COLO668 (cell line): ENCODE data around the gene GIT2.
A peak's percentile ranks its signal among the peaks of the same experiment; 100 is the strongest.
"Not testable (repeated sequence)": the region's sequence is repeated elsewhere in the genome, so short reads cannot be mapped to it uniquely, and the experiment has no call there.

Source experiments
- DNase-seq: peaks from one replicate; lab custom pipeline; 2025; ENCODE audit not compliant: unreplicated experiment; lab: John Stamatoyannopoulos, UW

Gene GIT2

GRCh38 chr12:109893261-109893995, 102.7 kb downstream of the GIT2 start:
- DNase-seq: no peak

DNA sequence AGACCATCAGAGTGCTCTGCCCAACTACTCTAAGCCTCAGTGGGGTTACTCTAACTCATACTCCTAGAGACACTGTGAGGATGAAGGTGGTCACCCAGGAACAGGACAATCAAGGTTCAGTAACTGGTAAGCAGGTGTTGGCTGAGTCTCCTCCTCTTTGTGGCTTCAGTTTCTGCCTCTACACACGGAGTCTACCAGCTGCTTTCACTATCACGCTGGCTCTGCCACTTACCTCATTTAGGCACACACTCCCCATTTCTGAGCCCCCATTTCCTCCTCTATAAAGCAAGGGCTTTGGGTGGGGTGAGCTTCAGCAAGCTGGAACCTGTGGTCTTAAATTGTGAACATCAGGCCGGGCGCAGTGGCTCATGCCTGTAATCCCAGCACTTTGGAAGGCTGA, 103.4 kb downstream of the GIT2 start:
- DNase-seq: no peak

- DNase-seq: no peak
These were observed 103.9 kb downstream of the GIT2 start for GRCh38 chr12:109892165-109892715.

GRCh38 chr12:109891731-109892130, 104.4 kb downstream of the GIT2 start:
- DNase-seq: not testable (repeated sequence)

GRCh38 chr12:109890620-109891170, 105.5 kb downstream of the GIT2 start:
- no peak for DNase-seq

DNA sequence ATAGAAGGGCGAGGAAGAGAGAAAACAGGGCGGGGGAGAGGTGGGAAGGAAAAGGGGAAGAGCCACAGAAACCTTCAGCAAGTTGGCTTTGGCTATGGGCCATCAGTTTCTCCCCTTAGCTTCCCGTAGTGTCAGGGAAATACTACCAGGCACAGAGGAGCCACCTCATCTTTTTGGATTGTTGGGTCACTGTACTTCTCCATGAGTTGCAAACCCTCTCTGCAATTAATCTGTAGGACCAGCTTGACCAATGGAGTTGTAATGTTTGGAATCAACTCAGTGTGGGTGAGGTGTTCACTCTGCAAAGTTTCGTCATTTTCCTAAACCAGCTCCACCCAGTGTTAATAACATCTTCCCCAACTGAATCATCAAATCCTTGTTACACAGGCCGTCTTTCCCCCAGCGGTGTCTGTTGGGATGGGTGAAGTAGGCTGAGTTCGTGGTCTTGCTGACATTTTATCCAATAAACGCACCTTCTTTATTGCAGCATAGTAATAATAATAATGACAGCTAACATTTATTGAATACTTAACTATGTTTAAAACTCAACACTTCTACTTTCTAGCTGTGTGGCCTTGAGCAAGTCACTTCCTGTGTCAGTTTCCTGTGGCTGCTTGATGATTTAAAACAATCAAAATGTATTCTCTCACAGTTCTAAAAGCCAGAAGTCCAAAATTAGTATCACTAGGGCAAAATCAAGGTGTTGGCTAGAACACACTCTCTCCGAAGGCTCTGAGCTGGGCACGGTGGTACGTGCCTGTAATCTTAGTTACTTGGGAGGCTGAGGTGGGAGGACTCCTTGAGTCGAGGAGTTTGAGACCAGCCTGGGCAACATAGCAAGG, 107.8 kb downstream of the GIT2 start:
- no peak for DNase-seq

- DNase-seq: no peak
These were observed 110.6 kb downstream of the GIT2 start for GRCh38 chr12:109885616-109886015.

GRCh38 chr12:109883461-109883860, 112.7 kb downstream of the GIT2 start:
- no peak for DNase-seq

DNA sequence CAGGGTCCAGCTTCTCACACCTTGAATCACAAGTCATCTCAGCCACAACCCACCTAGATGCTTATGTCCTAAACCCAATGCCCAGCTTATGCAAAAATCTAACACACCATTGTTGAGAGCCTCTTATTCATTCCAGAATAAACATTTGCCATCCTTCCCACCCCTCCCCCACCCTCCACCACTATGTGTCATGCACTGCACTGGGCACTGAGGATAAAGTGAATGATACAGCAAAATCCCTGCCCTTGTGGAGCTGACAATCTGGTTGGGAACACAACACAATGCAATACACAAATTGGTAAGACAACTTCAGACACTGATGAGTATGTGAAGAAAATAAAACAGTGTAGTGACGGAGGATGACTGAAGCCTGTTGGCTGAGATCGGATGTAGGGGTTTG, 114.4 kb downstream of the GIT2 start:
- DNase-seq: no peak

- DNase-seq: no peak
These were observed 115.2 kb downstream of the GIT2 start for GRCh38 chr12:109880938-109881337.

- DNase-seq: peak; percentile 99
These were observed 115.9 kb downstream of the GIT2 start, which contains the start of gene GLTP for GRCh38 chr12:109880043-109880931. Gene GLTP (minus strand): TSS chr12:109880541. CDS start chr12:109880374, 167 bp downstream.
